Measurements from ENCODE around the gene MARCHF10.
A peak's percentile ranks its signal among the peaks of the same experiment; 100 is the strongest.

MARCHF10 gene

DNA sequence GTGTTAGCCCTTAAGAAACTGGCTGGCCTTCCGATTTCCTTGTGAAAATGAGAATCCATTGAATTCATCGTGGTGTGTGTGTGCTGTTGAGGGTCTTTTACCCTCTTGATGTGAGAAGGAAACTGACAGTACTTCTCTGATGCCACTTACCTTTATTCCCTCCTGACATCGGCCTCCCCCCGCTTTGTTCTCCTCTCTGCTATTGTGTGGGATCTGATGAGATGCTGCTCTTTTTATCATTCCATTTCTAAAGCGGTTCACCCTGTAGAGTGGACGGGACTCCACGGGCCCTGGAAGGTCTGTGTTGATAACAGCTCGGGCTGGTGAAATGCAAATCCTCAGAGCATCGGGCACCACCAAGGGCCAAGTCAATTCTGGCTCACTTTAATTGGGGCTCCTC is 69.8 kb downstream of the MARCHF10 start:
- no peaks in the 10 kb centered on the region for H3K9me3 Mint-ChIP-seq
- peaks cover 26% of the 10 kb centered on the region for H3K27me3 Mint-ChIP-seq (ENCODE audit: low read depth)
- no peaks in the 10 kb centered on the region for H3K36me3 Mint-ChIP-seq (ENCODE audit: low read depth)
- H3K4me1 Mint-ChIP-seq (ENCODE audit: low read depth): no peaks in the 10 kb centered on the region
- no peak overlapping the region for H3K27ac Mint-ChIP-seq
- H3K4me3 Mint-ChIP-seq: no peak overlapping the region

DNA sequence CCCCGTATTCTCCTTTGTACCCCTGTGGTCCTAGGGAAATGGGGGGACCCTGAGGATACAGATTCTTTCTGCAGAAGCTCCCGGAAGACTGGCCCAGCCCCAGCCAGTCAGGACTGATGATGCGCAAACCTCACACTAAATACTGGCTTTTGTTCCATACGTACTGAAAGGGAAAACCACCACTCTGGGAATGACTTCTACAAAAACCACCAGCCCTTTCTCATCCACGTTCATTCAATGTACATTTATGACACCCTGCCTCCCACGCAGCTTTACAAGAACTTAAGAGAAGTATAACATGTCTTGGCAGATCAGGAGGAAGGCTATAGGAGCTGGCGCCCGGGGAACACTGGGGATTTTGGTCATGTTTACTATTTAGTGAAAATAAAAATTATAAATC is 70.6 kb downstream of the MARCHF10 start:
- H3K9me3 Mint-ChIP-seq: no peaks in the 10 kb centered on the region
- peaks cover 27% of the 10 kb centered on the region for H3K27me3 Mint-ChIP-seq (ENCODE audit: low read depth)
- no peak overlapping the region for H3K4me3 Mint-ChIP-seq
- H3K36me3 Mint-ChIP-seq (ENCODE audit: low read depth): no peaks in the 10 kb centered on the region
- no peak overlapping the region for H3K27ac Mint-ChIP-seq
- no peaks in the 10 kb centered on the region for H3K4me1 Mint-ChIP-seq (ENCODE audit: low read depth)

DNA sequence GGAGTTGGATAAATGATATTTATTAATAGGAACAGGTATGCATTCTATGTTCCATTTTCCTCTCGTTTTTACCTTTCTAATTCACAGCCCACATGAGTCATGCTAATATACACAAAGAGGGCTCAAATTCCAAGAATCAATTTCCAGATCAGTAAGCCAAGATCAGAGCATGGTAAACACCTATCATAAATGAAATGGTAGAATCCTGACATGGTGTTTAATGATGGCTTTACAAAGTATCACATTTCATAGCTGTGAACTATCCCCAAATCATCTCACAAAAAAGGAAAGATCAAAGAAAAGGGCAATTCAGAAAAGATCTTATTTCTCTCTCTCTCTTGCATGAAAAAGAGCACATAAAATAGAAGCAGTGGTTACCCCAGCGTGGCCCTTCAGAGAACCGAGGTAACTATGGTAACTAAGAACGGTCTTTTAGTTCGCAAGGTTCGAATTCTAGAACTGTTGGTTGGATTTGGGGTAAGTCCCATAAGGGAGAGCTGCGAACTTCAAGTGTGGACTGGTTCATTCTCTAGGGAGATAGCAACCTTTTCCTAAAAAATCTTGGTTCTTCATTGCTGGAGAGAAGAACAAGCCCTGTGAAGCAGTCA is 73.0 kb downstream of the MARCHF10 start:
- Mint-ChIP-seq H3K9me3 (no peaks in the 10 kb centered on the region), H3K36me3 (ENCODE audit: low read depth) (no peaks in the 10 kb centered on the region), H3K27ac (no peak overlapping the region), H3K4me3 (no peak overlapping the region), H3K4me1 (ENCODE audit: low read depth) (no peaks in the 10 kb centered on the region), H3K27me3 (ENCODE audit: low read depth) (peaks cover 35% of the 10 kb centered on the region)

DNA sequence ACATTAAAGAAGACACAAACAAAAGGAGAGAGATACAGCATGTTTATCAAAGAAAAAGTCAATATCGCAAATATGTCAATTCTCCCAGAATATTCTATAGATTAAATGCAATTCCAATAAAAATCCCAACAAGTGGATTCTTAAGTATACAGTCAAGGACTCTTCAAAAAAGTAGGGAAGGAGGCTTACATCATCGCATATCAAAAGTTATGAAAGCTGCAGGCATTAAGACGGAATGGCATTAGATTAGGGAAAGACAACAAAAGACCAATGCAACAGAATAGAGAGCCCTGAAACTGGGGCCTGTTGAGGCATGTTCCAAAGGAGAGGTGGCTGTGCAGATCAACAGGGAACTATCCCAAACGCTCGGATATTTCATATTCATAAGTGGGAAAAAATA is 76.0 kb downstream of the MARCHF10 start:
- Mint-ChIP-seq H3K4me3 (no peak overlapping the region), H3K9me3 (no peaks in the 10 kb centered on the region), H3K27ac (no peak overlapping the region), H3K36me3 (ENCODE audit: low read depth) (no peaks in the 10 kb centered on the region), H3K27me3 (ENCODE audit: low read depth) (peaks cover 53% of the 10 kb centered on the region), H3K4me1 (ENCODE audit: low read depth) (no peaks in the 10 kb centered on the region)

DNA sequence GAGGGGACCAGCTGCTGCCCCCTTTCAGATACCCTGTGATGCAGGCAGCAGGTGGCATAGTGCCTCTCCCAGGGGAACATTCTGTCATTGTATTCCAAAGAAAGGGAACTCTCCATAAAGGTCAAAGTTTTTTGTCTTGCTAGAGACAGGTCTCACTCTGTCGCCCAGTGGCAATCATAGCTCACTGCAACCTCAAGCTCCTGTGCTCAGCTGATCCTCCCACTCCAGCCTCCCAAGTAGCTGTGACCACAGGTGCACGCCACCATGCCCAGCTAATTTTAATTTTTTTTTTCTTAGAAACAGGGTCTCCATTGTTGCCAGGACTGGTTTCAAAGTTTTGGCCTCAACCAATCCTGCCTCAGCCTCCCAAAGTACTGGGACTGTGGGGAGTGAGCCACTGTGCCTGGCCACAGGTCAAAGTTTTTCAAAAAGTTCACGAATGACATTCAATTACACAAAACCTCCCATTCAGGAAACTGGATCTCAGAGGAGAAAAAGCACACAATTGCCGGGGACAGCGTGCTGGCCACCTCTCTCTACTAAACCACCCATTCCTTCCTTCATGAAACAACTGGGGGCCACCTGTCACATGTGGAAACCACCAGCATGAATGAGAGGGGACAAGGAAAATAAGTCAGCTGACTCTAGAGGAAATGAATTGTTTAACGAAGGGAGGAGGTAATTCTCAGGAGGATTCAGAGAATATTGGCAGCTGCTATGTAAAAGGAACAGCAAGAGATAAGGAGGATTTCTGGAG is 80.0 kb downstream of the MARCHF10 start:
- Mint-ChIP-seq H3K27ac (no peak overlapping the region), H3K4me1 (ENCODE audit: low read depth) (peaks cover 12% of the 10 kb centered on the region), H3K4me3 (no peak overlapping the region), H3K27me3 (ENCODE audit: low read depth) (peaks cover 67% of the 10 kb centered on the region), H3K9me3 (no peaks in the 10 kb centered on the region), H3K36me3 (ENCODE audit: low read depth) (no peaks in the 10 kb centered on the region)

DNA sequence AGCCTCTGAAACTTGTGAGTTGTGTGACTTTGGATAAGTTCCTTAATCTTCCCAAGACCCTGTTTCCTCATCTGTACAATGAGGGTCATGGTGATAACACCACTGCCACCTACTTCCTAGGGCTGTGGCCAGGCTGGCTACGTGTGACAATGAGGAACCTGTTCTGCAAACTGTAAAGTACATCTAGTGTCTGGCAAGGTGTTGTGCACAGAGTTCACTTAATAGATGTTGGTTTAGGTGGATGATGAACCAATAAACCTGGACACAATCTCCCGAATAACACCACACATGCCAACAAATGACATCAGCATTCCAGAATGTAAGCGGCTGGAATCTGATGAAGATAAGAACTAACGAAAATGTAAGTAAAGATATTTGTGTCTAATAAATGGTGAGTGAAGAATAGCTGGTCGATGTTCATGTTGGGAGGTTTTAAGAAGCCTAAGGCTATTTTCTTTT is 82.3 kb downstream of the MARCHF10 start:
- Mint-ChIP-seq H3K27me3 (ENCODE audit: low read depth) (peaks cover 67% of the 10 kb centered on the region), H3K36me3 (ENCODE audit: low read depth) (no peaks in the 10 kb centered on the region), H3K27ac (no peak overlapping the region), H3K4me3 (no peak overlapping the region), H3K4me1 (ENCODE audit: low read depth) (peaks cover 12% of the 10 kb centered on the region), H3K9me3 (no peaks in the 10 kb centered on the region)

DNA sequence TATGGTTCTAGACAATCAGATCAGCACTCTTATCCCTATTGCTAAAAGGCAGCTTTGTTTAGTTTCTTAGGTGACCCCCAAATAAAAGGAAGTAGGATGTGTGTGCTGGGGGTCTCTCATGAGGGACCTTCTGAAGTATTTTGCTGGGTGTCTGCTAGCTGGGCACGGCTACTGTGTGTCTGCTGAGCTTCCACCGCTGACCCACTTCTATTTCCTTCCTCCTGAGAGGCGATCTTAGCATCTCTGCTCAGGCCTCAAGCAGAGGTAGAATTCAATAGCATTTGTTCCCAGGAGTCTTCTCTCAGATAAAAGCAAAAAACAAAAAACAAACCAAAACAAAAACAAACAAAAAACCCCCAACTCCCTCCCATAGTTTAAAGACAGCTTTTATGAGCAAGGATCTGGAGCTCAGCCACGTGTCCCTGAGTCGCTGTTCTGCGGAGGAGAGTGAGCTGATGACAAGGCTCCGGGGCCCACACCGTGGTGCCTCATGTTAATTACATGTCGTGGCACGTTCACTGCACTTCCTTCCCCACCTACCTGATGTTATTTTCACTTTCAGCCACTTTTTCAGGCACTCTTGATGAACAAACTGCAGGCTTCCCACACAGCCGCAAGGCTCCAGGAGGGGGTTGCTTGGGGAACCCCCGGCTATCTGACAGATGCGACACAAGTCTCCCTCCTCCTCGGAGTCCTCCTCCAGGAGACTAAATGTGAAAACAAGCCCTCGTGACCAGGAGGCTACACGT is 83.5 kb downstream of the MARCHF10 start:
- Mint-ChIP-seq H3K9me3 (no peaks in the 10 kb centered on the region), H3K27me3 (ENCODE audit: low read depth) (peaks cover 77% of the 10 kb centered on the region), H3K36me3 (ENCODE audit: low read depth) (no peaks in the 10 kb centered on the region), H3K4me3 (peak overlapping the region; percentile 57), H3K4me1 (ENCODE audit: low read depth) (peaks cover 12% of the 10 kb centered on the region), H3K27ac (peak overlapping the region; percentile 2)

DNA sequence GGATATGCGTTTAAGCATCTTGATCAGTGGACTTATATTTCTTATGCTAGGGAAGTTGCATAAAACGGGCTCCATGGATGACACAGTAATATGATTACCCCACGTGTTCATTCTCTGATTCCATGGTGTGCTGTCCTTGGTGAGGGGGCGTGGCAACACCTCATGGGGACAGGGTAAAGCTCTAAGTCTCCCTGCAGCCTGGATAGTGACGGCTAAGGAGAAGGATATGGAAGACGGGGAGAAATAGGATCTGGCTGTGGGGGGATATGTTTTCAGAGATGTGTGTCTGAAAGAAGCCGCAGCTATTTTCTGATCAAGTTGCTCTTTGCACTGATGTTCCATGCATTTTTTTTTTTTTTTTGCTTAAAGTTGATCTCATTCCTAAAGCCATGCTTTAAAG is 84.3 kb downstream of the MARCHF10 start:
- H3K27me3 Mint-ChIP-seq (ENCODE audit: low read depth): peaks cover 78% of the 10 kb centered on the region
- peaks cover 12% of the 10 kb centered on the region for H3K4me1 Mint-ChIP-seq (ENCODE audit: low read depth)
- H3K36me3 Mint-ChIP-seq (ENCODE audit: low read depth): no peaks in the 10 kb centered on the region
- H3K4me3 Mint-ChIP-seq: no peak overlapping the region
- H3K9me3 Mint-ChIP-seq: no peaks in the 10 kb centered on the region
- no peak overlapping the region for H3K27ac Mint-ChIP-seq

DNA sequence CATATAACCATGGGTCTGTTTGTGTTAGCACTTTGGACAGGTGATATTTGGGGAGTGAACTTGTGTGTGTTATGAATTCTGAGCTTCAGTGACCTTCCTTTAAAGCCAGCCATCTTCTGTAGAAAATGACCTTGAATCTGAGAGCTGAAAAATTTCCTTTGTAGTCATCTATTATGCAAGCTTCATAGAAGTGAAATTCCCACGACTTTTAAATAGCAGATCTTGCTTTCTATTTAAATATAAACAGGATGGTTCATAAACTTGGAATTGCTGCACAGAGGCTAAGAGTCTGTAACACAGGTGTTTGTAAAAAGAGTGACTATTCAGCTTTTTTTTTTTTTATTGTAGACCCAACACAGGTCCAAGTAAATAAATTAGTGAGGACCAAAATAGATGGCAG is 85.5 kb downstream of the MARCHF10 start:
- peaks cover 81% of the 10 kb centered on the region for H3K27me3 Mint-ChIP-seq (ENCODE audit: low read depth)
- peaks cover 12% of the 10 kb centered on the region for H3K4me1 Mint-ChIP-seq (ENCODE audit: low read depth)
- H3K27ac Mint-ChIP-seq: no peak overlapping the region
- no peaks in the 10 kb centered on the region for H3K36me3 Mint-ChIP-seq (ENCODE audit: low read depth)
- no peak overlapping the region for H3K4me3 Mint-ChIP-seq
- no peaks in the 10 kb centered on the region for H3K9me3 Mint-ChIP-seq

DNA sequence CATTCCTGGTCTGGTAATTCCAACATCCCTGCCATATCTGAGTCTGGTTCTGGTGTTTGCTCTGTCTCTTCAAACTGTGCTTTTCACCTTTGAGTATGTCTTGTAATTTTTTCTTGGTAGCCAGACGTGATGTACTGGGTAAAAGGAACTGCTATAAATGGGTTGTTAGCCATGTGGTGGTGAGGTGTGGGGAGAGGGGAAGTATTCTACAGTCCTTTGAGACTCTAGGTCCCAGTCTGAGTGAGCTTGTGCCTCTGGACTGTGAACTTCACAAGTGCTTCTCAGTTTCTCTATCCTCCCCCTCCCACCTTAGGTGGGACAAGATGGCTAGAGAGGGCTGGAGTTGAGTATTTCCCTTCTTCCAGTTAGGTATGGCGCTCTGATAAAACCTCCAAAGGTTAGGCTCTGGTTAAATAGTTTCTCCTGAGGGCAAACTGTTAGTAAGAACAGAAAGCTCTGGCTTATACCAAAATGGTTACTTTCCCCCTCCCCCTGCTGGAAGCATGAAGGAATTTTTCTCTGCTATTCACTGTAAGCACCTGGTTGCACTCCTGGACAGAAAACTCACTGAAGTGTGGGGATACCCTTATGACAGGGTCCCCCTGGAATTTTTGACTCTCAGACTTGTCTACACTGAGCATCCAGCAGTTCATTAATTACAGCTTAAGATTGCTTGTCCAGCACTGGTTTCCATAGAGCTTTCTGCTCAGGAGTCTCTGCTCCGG is 87.8 kb downstream of the MARCHF10 start:
- H3K4me1 Mint-ChIP-seq (ENCODE audit: low read depth): peaks cover 12% of the 10 kb centered on the region
- no peak overlapping the region for H3K4me3 Mint-ChIP-seq
- H3K27me3 Mint-ChIP-seq (ENCODE audit: low read depth): peaks cover 62% of the 10 kb centered on the region
- H3K36me3 Mint-ChIP-seq (ENCODE audit: low read depth): no peaks in the 10 kb centered on the region
- no peak overlapping the region for H3K27ac Mint-ChIP-seq
- H3K9me3 Mint-ChIP-seq: no peaks in the 10 kb centered on the region

DNA sequence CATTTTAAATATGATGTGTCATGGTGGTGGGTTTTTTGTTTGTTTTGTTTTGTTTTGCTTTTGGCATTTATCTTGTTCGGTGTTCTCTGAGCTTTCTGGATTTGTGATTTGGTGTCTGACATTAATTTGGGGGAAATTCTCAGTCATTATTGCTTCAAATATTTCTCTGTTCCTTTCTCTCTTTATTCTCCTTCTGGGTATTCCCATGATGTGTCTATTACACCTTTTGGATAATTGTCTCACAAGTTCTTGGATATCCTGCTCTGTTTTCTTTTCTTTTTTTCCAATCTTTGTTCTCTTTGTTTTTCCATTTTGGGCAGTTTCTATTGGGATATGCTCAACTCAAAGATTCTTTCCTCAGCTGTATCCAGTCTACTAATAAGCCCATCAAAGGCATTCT is 88.5 kb downstream of the MARCHF10 start:
- H3K27ac Mint-ChIP-seq: no peak overlapping the region
- peaks cover 58% of the 10 kb centered on the region for H3K27me3 Mint-ChIP-seq (ENCODE audit: low read depth)
- H3K36me3 Mint-ChIP-seq (ENCODE audit: low read depth): no peaks in the 10 kb centered on the region
- H3K9me3 Mint-ChIP-seq: no peaks in the 10 kb centered on the region
- H3K4me3 Mint-ChIP-seq: no peak overlapping the region
- H3K4me1 Mint-ChIP-seq (ENCODE audit: low read depth): peaks cover 8% of the 10 kb centered on the region

DNA sequence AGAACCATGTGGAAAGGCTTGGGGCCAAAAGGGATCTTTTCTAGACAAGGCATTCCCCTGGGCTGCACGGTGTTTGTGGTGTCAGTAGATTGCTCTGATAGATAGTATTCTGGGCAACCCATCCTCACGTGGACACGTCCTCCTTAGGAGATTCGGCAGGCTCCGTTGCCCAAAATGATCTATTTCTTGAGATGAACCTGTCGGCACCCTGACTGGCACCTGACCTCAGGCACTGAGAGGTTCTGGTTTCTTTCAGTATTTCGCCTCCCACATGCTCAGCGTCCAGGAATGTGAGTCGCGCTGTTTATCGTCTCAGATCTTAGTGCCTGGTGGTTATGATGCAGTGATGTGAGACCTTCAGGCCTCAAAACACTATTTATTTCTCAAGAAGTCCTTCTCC is 89.7 kb downstream of the MARCHF10 start:
- no peaks in the 10 kb centered on the region for H3K4me1 Mint-ChIP-seq (ENCODE audit: low read depth)
- no peak overlapping the region for H3K27ac Mint-ChIP-seq

DNA sequence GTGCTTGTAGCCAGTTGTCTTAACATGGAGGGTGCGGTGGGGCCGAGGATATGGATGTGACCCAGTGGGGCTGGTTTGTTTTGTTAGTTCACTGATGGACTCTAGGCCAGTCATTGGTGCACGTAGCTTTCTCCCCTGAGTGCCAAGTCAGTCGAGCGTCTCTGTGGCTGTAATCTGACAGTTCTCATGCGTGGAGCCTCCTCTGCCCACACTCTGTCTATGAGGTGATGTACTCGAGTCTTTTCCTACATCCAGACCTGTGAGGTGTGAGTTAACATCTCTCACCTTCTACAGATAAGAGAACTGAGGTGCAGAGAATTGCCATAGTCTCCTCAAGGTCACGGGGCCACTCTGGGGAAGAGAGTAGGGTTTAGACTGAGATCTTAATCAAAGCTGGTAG is 90.2 kb downstream of the MARCHF10 start:
- no peak overlapping the region for H3K27ac Mint-ChIP-seq
- H3K9me3 Mint-ChIP-seq: no peaks in the 10 kb centered on the region
- H3K36me3 Mint-ChIP-seq (ENCODE audit: low read depth): no peaks in the 10 kb centered on the region
- H3K4me3 Mint-ChIP-seq: no peak overlapping the region
- H3K27me3 Mint-ChIP-seq (ENCODE audit: low read depth): peaks cover 52% of the 10 kb centered on the region
- H3K4me1 Mint-ChIP-seq (ENCODE audit: low read depth): no peaks in the 10 kb centered on the region

More for the DNA sequence above, 89.7 kb downstream of the MARCHF10 start:
- Mint-ChIP-seq H3K9me3 (no peaks in the 10 kb centered on the region), H3K4me3 (no peak overlapping the region), H3K27me3 (ENCODE audit: low read depth) (peaks cover 53% of the 10 kb centered on the region), H3K36me3 (ENCODE audit: low read depth) (no peaks in the 10 kb centered on the region)

DNA sequence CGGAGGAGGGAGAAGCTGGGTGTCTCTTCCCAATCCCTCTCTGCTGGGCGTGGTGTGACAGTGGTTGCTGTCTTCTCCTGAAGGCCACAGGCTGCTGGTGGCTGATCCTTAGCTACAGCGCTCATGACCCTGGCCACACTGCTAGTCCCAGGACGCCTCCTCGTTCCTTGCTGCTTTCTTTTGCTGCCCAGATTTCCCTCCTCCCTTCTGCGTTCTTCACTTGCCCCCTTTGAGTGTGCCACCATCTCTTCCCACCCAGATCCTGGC is 90.6 kb downstream of the MARCHF10 start:
- Mint-ChIP-seq H3K4me1 (ENCODE audit: low read depth) (no peaks in the 10 kb centered on the region), H3K27me3 (ENCODE audit: low read depth) (peaks cover 49% of the 10 kb centered on the region), H3K36me3 (ENCODE audit: low read depth) (no peaks in the 10 kb centered on the region), H3K27ac (no peak overlapping the region), H3K9me3 (no peaks in the 10 kb centered on the region), H3K4me3 (no peak overlapping the region)

Measured in T-helper 1 cell treated with Interleukin-12 subunit alpha and Interleukin-12 subunit beta and Interleukin-4 antibody, amounts not matched to agents 30 μg/mL and 1 μg/mL, for 36 hours (primary cell).